K562 (cell line): ENCODE measurements around the gene RAMP2. TPM values are rescaled to one million over a fixed set of nuclear protein-coding genes. Genes with fewer than 3 reads are reported as not detected.

Source experiments
- CBX3 ChIP-seq, 2 experiments: IDR thresholded peaks; 1 replicate in 1 of 2; 2 replicates in 1 of 2; pipeline ENCODE4 v1.6.1; 2012; ENCODE audit warnings: inconsistent platforms in 2 of 2, low read length in 2 of 2, borderline replicate concordance in 1 of 2, control low read depth in 1 of 2
- CC2D1A ChIP-seq: fragments of 450-650 bp; IDR thresholded peaks from 2 replicates; pipeline ENCODE4 v1.6.1; 2017; ENCODE audit warnings: mild to moderate bottlenecking
- CGGBP1 ChIP-seq: fragments of 250-450 bp; sonication (Bioruptor Pico); IDR thresholded peaks from 2 replicates; pipeline ENCODE4 v1.9.0; 2021; ENCODE audit warnings: mild to moderate bottlenecking
- CREM ChIP-seq: IDR thresholded peaks from 2 replicates; pipeline ENCODE4 v1.6.1; 2014; ENCODE audit warnings: antibody characterized with exemption, low read depth
- ELF4 ChIP-seq: fragments of 450-650 bp; formaldehyde crosslinking; IDR thresholded peaks from 2 replicates; pipeline ENCODE4 v1.4.0; 2022; ENCODE audit warnings: missing genetic modification characterization
- MCM3 ChIP-seq: fragments of 450-650 bp; IDR thresholded peaks from 2 replicates; pipeline ENCODE4 v1.6.1; 2016
- MCM7 ChIP-seq, 2 experiments: fragments of 450-650 bp; IDR thresholded peaks; 2 replicates each; pipeline ENCODE4 v1.6.1; 2016 to 2018
- SMARCE1 ChIP-seq: fragments of 450-650 bp; IDR thresholded peaks from 2 replicates; pipeline ENCODE4 v1.7.1; 2016; ENCODE audit warnings: mild to moderate bottlenecking
- SREBF2 ChIP-seq: sonication (generic); formaldehyde crosslinking; IDR thresholded peaks from 2 replicates; pipeline ENCODE4 v1.4.0; 2020; ENCODE audit warnings: mild to moderate bottlenecking, missing genetic modification reagents
- TFAM ChIP-seq: fragments of 250-450 bp; sonication (Bioruptor Pico); conservative IDR thresholded peaks from 2 replicates; pipeline ENCODE4 v1.5.0; 2021; ENCODE audit warnings: mild to moderate bottlenecking, moderate library complexity
- U2AF2 ChIP-seq: fragments of 200-400 bp; formaldehyde crosslinking; optimal IDR thresholded peaks from 2 replicates; pipeline ENCODE3; 2017; ENCODE audit warnings: low read depth, mild to moderate bottlenecking, low read length
- ZBTB11 ChIP-seq, 3 experiments: fragments of 200-800 bp in 1 of 3; fragments of 250-450 bp in 1 of 3; fragments of 450-650 bp in 1 of 3; sonication (Bioruptor Pico) in 1 of 3; sonication (Bioruptor generic) in 1 of 3; formaldehyde crosslinking in 1 of 3; IDR thresholded peaks; 2 replicates each; pipeline versions ENCODE4 v1.6.1 to v1.8.0; 2016 to 2022; ENCODE audit warnings: mild to moderate bottlenecking in 2 of 3, missing genetic modification characterization in 2 of 3, missing compliant biosample characterization in 1 of 3, moderate library complexity in 1 of 3
- ZNF12 ChIP-seq: sonication (generic); formaldehyde crosslinking; IDR thresholded peaks from 2 replicates; pipeline ENCODE4 v1.4.0; 2020; ENCODE audit warnings: mild to moderate bottlenecking, missing genetic modification reagents
- ZNF41 ChIP-seq: fragments of 250-450 bp; sonication (Bioruptor Pico); conservative IDR thresholded peaks from 2 replicates; pipeline ENCODE4 v1.4.0; 2020; ENCODE audit warnings: mild to moderate bottlenecking
- ZNF583 ChIP-seq: fragments of 250-450 bp; sonication (Bioruptor Pico); IDR thresholded peaks from 2 replicates; pipeline ENCODE4 v1.4.0; 2020
- polyA plus RNA-seq, 8 experiments: library from polyadenylated mRNA; depleted of rRNA in 4 of 8; stranded (reverse) in 5 of 8; unstranded in 3 of 8; fragments of >200 nt; fragmentation: Nextera tagmentation in 2 of 8; fragmentation: Illumina TruSeq in 1 of 8; extraction: Ambion mirVana in 2 of 8; extraction: Trizol in 1 of 8; gene quantifications; 2 replicates each; pipeline versions ENCODE4 v1.2.1 to v1.2.3, GENCODE V29; 2011 to 2014; ENCODE audit warnings: inconsistent platforms in 1 of 8, missing spikeins in 1 of 8
- total RNA-seq, 7 experiments: library from RNA; depleted of rRNA in 6 of 7; stranded (reverse); fragments of >200 nt in 6 of 7; fragmentation: Illumina TruSeq in 2 of 7; extraction: Trizol in 2 of 7; gene quantifications; 2 replicates each; pipeline versions ENCODE4 v1.2.1 to v1.2.3, GENCODE V29; 2011 to 2021; ENCODE audit warnings: low replicate concordance in 1 of 7
- TF ChIP-seq, protein P1 (sequence below): fragments of 150-350 bp; IDR thresholded peaks from 2 replicates; pipeline ENCODE4 v1.6.1; 2014; ENCODE audit warnings: low read depth, mild to moderate bottlenecking, low read length, borderline replicate concordance
- TF ChIP-seq, protein P2 (sequence below): sonication (generic); formaldehyde crosslinking; IDR thresholded peaks from 2 replicates; pipeline ENCODE4 v1.8.0; 2023; ENCODE audit warnings: mild to moderate bottlenecking, missing genetic modification reagents

The RAMP2 gene
- total and polyA plus RNA-seq, 9 of the 15 experiments (the other 6 are each of a cell fraction or from before 2014, with no cell fraction given) = not detected

GRCh38 chr17:42779936-42780850 lies 19.2 kb downstream of the RAMP2 start, which contains the start of gene WNK4 (continued):
- TF ChIP-seq ZBTB11 (CRISPR knock-in tag; IDR thresholded peaks at IDR 0.05) = peak in 1 of 3 experiments; percentile 73; a peak in 2 of 6 replicates
- no peak for TF ChIP-seq U2AF2
- no peak for TF ChIP-seq ZNF583 (CRISPR knock-in tag)
- TF ChIP-seq CGGBP1 (CRISPR knock-in tag) = no peak
- TF ChIP-seq CBX3 (IDR thresholded peaks at IDR 0.05; ENCODE audit: borderline replicate concordance in 1 of 2, low read length in 2 of 2) = no peak
- TF ChIP-seq CC2D1A = peak; percentile 98
- TF ChIP-seq MCM7 (IDR thresholded peaks at IDR 0.05) = no peak
- TF ChIP-seq SMARCE1 = peak; percentile 86
- no peak for TF ChIP-seq ZNF12 (CRISPR knock-in tag)
- TF ChIP-seq SREBF2 (CRISPR knock-in tag) = no peak
- TF ChIP-seq, protein P1, sequence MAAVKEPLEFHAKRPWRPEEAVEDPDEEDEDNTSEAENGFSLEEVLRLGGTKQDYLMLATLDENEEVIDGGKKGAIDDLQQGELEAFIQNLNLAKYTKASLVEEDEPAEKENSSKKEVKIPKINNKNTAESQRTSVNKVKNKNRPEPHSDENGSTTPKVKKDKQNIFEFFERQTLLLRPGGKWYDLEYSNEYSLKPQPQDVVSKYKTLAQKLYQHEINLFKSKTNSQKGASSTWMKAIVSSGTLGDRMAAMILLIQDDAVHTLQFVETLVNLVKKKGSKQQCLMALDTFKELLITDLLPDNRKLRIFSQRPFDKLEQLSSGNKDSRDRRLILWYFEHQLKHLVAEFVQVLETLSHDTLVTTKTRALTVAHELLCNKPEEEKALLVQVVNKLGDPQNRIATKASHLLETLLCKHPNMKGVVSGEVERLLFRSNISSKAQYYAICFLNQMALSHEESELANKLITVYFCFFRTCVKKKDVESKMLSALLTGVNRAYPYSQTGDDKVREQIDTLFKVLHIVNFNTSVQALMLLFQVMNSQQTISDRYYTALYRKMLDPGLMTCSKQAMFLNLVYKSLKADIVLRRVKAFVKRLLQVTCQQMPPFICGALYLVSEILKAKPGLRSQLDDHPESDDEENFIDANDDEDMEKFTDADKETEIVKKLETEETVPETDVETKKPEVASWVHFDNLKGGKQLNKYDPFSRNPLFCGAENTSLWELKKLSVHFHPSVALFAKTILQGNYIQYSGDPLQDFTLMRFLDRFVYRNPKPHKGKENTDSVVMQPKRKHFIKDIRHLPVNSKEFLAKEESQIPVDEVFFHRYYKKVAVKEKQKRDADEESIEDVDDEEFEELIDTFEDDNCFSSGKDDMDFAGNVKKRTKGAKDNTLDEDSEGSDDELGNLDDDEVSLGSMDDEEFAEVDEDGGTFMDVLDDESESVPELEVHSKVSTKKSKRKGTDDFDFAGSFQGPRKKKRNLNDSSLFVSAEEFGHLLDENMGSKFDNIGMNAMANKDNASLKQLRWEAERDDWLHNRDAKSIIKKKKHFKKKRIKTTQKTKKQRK = no peak
- 0 out of 2 replicates have a peak, but pooled peaks have one; percentile 20 for TF ChIP-seq ELF4
- TF ChIP-seq ZNF41 = no peak
- no peak for TF ChIP-seq TFAM (CRISPR knock-in tag)
- TF ChIP-seq, protein P2, sequence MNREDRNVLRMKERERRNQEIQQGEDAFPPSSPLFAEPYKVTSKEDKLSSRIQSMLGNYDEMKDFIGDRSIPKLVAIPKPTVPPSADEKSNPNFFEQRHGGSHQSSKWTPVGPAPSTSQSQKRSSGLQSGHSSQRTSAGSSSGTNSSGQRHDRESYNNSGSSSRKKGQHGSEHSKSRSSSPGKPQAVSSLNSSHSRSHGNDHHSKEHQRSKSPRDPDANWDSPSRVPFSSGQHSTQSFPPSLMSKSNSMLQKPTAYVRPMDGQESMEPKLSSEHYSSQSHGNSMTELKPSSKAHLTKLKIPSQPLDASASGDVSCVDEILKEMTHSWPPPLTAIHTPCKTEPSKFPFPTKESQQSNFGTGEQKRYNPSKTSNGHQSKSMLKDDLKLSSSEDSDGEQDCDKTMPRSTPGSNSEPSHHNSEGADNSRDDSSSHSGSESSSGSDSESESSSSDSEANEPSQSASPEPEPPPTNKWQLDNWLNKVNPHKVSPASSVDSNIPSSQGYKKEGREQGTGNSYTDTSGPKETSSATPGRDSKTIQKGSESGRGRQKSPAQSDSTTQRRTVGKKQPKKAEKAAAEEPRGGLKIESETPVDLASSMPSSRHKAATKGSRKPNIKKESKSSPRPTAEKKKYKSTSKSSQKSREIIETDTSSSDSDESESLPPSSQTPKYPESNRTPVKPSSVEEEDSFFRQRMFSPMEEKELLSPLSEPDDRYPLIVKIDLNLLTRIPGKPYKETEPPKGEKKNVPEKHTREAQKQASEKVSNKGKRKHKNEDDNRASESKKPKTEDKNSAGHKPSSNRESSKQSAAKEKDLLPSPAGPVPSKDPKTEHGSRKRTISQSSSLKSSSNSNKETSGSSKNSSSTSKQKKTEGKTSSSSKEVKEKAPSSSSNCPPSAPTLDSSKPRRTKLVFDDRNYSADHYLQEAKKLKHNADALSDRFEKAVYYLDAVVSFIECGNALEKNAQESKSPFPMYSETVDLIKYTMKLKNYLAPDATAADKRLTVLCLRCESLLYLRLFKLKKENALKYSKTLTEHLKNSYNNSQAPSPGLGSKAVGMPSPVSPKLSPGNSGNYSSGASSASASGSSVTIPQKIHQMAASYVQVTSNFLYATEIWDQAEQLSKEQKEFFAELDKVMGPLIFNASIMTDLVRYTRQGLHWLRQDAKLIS (CRISPR knock-in tag) = no peak
- peak; percentile 83 for TF ChIP-seq CREM
- TF ChIP-seq MCM3 = no peak
